ENCODE measurements around the gene ARFGAP1. TPM values are rescaled to one million over a fixed set of nuclear protein-coding genes. Genes with fewer than 3 reads are reported as not detected.

Gene ARFGAP1
- total RNA-seq, 1 donor from 2014 or later: 128 TPM

DNA sequence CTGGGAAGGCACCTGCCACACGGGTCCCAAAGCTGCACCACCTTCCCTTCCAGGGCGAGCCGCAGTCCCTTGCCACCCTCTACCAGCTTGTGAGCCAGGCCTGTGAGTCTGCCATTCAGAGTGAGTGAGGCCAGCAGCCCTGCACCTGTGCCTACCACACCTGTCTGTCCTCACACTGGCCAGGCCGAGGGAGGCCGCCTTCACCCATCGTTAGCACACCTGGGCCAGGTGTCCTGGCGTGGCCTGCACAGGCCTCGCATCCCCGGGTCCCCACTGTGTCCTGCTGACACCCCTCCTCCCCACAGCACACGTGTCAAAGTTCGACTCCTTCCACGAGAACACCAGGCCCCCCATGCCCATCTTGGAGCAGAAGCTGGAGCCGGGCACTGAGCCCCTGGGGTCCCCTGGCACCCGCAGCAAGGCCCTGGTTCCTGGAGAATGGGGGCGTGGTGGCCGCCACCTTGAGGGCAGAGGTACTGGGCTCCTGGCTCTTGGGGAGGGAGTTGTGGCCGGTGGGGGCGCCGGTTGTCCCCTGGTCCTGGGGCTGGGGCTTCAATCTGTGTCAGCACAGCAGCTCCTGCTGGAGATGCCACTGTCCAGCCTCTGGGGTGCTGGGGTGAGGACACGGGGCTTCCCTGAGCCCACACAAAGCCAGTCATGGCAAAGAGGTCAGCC is 55.5 kb downstream of the ARFGAP1 start:
- no peak for DNase-seq (ENCODE audit: low read depth, low spot score)
- no peak overlapping the region for H3K27ac Mint-ChIP-seq (ENCODE audit: unreplicated experiment)
- H3K4me3 Mint-ChIP-seq: no peak overlapping the region
- H3K9me3 Mint-ChIP-seq: peaks cover 6% of the 10 kb centered on the region
- peaks cover 8% of the 10 kb centered on the region for H3K4me1 Mint-ChIP-seq
- TF ChIP-seq CTCF (conservative IDR thresholded peaks at IDR 0.05): no peak
- H3K36me3 Mint-ChIP-seq (ENCODE audit: low read depth): peaks cover 6% of the 10 kb centered on the region
- no peaks in the 10 kb centered on the region for H3K27me3 Mint-ChIP-seq (ENCODE audit: low read depth)

DNA sequence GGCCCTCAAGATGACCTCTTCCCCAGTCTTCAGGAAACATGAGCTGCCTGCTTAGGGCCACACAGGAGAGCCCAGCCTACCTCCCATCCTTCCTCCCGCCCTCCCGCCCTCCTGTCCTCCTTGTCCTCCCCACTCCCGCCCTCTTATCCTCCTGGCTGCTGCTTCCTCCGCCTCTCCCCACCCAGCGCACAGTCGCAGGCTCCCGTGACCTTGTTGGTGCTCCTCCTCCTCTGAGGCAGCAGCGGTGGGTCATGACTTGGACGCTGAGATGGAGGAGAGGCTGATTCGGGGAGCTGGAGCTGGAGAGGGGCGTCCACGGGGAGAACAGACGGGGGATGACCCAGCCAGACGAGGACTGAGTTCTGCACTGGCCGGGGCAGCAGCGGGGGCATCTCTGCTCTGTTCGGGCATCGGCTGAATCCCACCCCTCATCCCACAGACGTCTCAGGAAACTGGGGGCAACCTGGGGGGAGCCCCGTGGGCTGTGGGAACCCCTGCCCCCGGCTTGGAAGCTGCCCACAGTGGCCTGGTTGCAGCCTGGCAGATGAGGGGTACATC is 56.2 kb downstream of the ARFGAP1 start:
- Mint-ChIP-seq H3K27me3 (ENCODE audit: low read depth) (no peaks in the 10 kb centered on the region), H3K4me3 (no peak overlapping the region), H3K9me3 (peaks cover 6% of the 10 kb centered on the region), H3K36me3 (ENCODE audit: low read depth) (peaks cover 6% of the 10 kb centered on the region), H3K4me1 (peaks cover 5% of the 10 kb centered on the region), H3K27ac (ENCODE audit: unreplicated experiment) (no peak overlapping the region)
- DNase-seq (ENCODE audit: low read depth, low spot score): no peak
- TF ChIP-seq CTCF (conservative IDR thresholded peaks at IDR 0.05): no peak

GRCh38 chr20:63329331-63330083 is 56.9 kb downstream of the ARFGAP1 start:
- H3K36me3 Mint-ChIP-seq (ENCODE audit: low read depth): peaks cover 6% of the 10 kb centered on the region
- DNase-seq (ENCODE audit: low read depth, low spot score): no peak
- peaks cover 8% of the 10 kb centered on the region for H3K4me1 Mint-ChIP-seq
- H3K4me3 Mint-ChIP-seq: no peak overlapping the region
- H3K9me3 Mint-ChIP-seq: peaks cover 6% of the 10 kb centered on the region
- no peak for TF ChIP-seq CTCF (conservative IDR thresholded peaks at IDR 0.05)
- H3K27me3 Mint-ChIP-seq (ENCODE audit: low read depth): no peaks in the 10 kb centered on the region
- no peak overlapping the region for H3K27ac Mint-ChIP-seq (ENCODE audit: unreplicated experiment)

DNA sequence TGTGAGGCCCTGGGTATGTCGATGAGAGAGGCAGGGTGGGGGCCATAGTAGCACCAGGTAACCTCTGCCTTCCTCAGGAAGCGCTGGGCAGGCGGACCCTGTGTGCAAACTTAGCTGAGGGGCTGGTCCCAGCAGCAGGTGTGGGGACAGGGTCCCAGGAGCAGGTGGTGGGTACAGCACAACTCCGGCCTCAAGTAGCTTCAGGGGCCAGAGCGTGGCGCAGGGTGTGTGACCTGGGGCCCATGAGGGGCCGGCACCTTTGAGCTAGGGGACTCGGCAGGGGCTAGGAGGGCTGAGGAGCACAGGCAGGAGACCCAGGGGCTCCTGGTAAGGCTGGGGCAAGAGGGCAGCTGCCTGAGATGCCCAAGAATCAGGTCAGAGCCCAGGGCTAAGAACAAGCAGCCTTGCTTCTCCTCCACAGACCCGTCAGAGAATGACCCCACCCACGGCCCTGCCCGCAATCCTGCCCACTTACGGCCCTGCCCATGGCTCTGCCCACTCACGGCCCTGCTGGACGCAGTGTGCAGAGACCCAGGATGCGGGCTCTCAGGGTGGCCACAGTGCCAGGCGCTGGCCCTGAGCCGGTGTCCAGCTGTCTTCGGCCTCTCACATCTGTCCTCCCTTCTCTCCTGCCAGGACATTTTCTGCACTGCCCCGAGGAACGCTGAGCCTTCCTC is 57.6 kb downstream of the ARFGAP1 start:
- peaks cover 8% of the 10 kb centered on the region for H3K4me1 Mint-ChIP-seq
- H3K27ac Mint-ChIP-seq (ENCODE audit: unreplicated experiment): no peak overlapping the region
- H3K9me3 Mint-ChIP-seq: peaks cover 6% of the 10 kb centered on the region
- DNase-seq (ENCODE audit: low read depth, low spot score): no peak
- H3K4me3 Mint-ChIP-seq: no peak overlapping the region
- no peaks in the 10 kb centered on the region for H3K27me3 Mint-ChIP-seq (ENCODE audit: low read depth)
- TF ChIP-seq CTCF (conservative IDR thresholded peaks at IDR 0.05): no peak
- peaks cover 6% of the 10 kb centered on the region for H3K36me3 Mint-ChIP-seq (ENCODE audit: low read depth)

DNA sequence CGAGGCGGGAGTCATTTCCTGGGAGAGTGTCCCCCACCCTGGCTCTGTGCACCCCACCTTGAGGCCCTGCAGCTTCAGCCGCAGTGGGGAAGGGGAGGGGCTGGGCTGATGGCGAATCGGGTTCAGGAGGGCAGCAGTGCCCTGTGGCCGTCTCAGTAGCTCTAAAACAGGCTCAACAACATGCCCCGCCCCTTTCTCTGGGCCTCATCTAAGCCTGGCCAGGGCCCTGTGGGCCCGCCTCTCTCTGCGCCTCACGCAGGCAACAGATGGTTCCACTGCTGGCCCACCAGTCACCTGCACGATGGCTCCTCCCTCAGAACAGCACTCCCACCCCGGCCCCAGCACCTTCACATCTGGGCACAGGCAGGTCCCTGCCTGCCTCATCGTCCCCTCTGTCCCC is 58.3 kb downstream of the ARFGAP1 start:
- H3K36me3 Mint-ChIP-seq (ENCODE audit: low read depth): peaks cover 6% of the 10 kb centered on the region
- H3K27ac Mint-ChIP-seq (ENCODE audit: unreplicated experiment): no peak overlapping the region
- DNase-seq (ENCODE audit: low read depth, low spot score): no peak
- H3K27me3 Mint-ChIP-seq (ENCODE audit: low read depth): peaks cover 2% of the 10 kb centered on the region
- H3K4me1 Mint-ChIP-seq: peaks cover 8% of the 10 kb centered on the region
- H3K9me3 Mint-ChIP-seq: peaks cover 6% of the 10 kb centered on the region
- no peak overlapping the region for H3K4me3 Mint-ChIP-seq
- TF ChIP-seq CTCF (conservative IDR thresholded peaks at IDR 0.05): no peak
